IPS DF 6.9 (cell line): ENCODE measurements around the gene NPRL2.

Source experiments
- DNase-seq: peaks from one replicate; pipeline ENCODE4 v3.0.0-alpha.2; 2013; ENCODE audit warnings: low read depth, low spot score
- H3K27ac ChIP-seq: one replicate; pipeline ENCODE4 v1.5.1; 2013; ENCODE audit warnings: low read length, control low read depth
- H3K27me3 ChIP-seq: 2 replicates; pipeline ENCODE4 v1.6.1; 2013; ENCODE audit warnings: mild to moderate bottlenecking, low read length; ENCODE audit not compliant: control insufficient read depth, insufficient read depth
- H3K36me3 ChIP-seq: 2 replicates; pipeline ENCODE4 v1.6.1; 2013; ENCODE audit warnings: low read length; ENCODE audit not compliant: control insufficient read depth, insufficient read depth
- H3K4me1 ChIP-seq: 2 replicates; pipeline ENCODE4 v1.6.1; 2013; ENCODE audit warnings: low read length; ENCODE audit not compliant: control insufficient read depth, insufficient read depth
- H3K4me3 ChIP-seq: 2 replicates; pipeline ENCODE4 v1.5.1; 2013; ENCODE audit warnings: mild to moderate bottlenecking, low read length
- H3K9me3 ChIP-seq: 2 replicates; pipeline ENCODE4 v1.6.1; 2013; ENCODE audit warnings: low read length, inconsistent platforms; ENCODE audit not compliant: control insufficient read depth, insufficient read depth
- WGBS: extraction: QIAGEN DNeasy Blood & Tissue Kit; methylation state at CpG from one replicate; pipeline ENCODE4 v1.1.7; 2013; ENCODE audit warnings: mixed read lengths, missing lambda C conversion rate; ENCODE audit not compliant: insufficient read length, insufficient coverage; 5-methylcytosine and 5-hydroxymethylcytosine counted together

The NPRL2 gene

GRCh38 chr3:50327943-50328691 lies 22.5 kb downstream of the NPRL2 start, which contains the start of gene TUSC2:
TUSC2 (minus strand) TSS chr3:50328223; CDS start chr3:50328099, 124 bp downstream.
- no peak for DNase-seq
- H3K4me3 ChIP-seq, result peak within 1 kb of the TSS; percentile 84
- WGBS, result no CpG with 5 or more reads among the region's 55 CpGs
- peaks cover 3% of the 10 kb centered on the region; the same call in 1 of the 2 replicates for H3K4me1 ChIP-seq
- H3K27me3 ChIP-seq, result no peaks in the 10 kb centered on the region
- H3K36me3 ChIP-seq, result peaks cover 18% of the 10 kb centered on the region
- H3K9me3 ChIP-seq, result no peaks in the 10 kb centered on the region
- H3K27ac ChIP-seq, result no peak within 1 kb of the TSS

DNA sequence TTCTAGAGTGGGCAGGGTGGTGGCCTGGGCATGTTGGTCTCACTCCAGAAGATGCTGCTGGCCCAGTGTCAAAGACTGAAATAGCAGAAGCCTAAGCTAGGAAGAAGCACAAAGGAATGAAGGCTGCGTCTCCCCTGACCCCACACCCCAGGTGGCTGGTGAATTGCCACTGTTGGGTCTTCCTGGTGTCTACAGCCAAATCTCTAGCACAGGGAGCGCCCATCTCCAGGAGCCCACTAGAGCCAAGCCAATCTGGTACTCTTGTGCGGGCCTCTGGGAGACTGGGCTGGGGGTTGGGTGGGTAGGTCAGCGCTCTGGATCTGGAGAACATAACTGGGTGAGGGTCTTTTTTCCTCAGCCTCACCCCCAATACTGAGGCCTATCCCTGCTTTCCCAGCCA lies 23.4 kb downstream of the NPRL2 start:
- H3K4me3 ChIP-seq, result peak overlapping the region; percentile 84; the same call in 1 of the 2 replicates
- no peaks in the 10 kb centered on the region for H3K9me3 ChIP-seq
- H3K27ac ChIP-seq, result no peak overlapping the region
- no peak for DNase-seq
- peaks cover 3% of the 10 kb centered on the region; the same call in 1 of the 2 replicates for H3K4me1 ChIP-seq
- no peaks in the 10 kb centered on the region for H3K27me3 ChIP-seq
- H3K36me3 ChIP-seq, result peaks cover 18% of the 10 kb centered on the region
- no CpG with 5 or more reads among the region's 4 CpGs for WGBS

DNA sequence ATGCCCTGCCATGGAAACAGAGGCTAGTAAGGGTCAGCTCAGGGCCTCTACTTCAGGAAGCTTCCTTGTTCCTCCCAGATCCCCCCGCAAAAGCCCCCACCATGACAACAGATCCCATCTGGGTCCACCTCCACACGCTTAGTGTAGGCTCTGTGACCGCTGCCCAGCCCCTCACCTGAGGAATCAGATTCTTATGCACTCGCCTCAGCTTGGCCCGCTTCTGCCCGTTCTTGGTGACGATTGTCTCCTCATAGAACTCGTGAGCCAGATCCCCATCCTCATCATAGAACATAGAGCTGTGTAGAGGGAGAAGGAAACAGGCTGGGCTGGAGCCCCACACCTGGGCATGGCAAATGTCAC lies 24.4 kb downstream of the NPRL2 start:
- H3K9me3 ChIP-seq, result no peaks in the 10 kb centered on the region
- WGBS, result no CpG with 5 or more reads among the region's 8 CpGs
- H3K36me3 ChIP-seq, result peaks cover 13% of the 10 kb centered on the region
- no peak overlapping the region for H3K27ac ChIP-seq
- peaks cover 3% of the 10 kb centered on the region; the same call in 1 of the 2 replicates for H3K4me1 ChIP-seq
- DNase-seq, result no peak
- no peak overlapping the region for H3K4me3 ChIP-seq
- H3K27me3 ChIP-seq, result no peaks in the 10 kb centered on the region

DNA sequence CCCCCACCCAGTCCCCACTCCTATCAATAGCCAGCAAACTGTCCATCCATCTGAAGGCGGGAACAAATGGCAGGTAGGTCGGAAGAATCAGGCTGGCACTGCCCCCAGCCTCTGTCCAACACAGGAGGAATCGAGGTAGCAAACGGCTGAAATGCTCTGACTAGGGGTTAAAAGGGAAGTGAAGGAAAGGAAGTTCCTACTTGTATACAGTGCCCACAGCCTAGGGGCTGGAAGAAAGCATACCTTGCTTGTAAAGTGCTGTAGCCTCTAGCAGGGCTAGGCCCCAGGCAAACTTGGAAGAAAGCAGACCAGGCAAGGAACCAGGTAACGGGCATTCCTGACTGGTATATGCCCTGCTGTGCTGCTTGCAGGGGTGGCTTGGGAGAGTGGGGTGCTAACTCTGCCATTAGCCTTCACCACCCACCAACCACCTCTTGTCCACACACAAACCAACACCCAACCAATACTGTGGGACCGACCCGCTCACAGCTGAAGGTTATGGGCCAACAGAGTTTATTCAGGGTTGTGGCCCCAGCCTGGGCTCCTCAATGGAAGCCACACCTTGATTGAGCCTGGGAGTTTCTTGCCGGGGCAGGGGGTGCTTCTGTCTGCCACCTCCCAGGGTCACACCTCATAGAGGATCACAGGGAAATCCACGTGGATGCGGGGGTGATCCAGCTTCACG lies 24.9 kb downstream of the NPRL2 start:
- no peaks in the 10 kb centered on the region for H3K9me3 ChIP-seq
- WGBS, result no CpG with 5 or more reads among the region's 11 CpGs

DNA sequence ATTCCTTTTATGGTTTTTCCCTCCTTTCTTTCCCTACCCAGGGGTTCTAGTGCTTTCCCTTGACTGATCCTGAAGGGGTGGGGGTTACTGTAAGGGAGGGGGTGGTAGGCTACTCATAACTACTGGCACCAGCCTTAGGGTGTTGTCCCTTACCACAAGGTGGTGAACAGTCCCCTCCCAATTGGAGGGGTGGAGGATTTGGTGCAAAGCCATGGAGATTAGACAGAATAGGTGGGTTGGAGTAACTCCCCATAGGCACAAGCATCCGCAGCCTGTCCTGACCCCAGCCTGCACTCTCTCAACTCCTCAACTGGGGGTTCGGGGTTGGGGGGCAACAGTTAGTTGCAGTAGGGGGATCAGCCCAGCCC lies 25.5 kb downstream of the NPRL2 start:
- H3K27me3 ChIP-seq, result no peaks in the 10 kb centered on the region
- no peak overlapping the region for H3K27ac ChIP-seq
- H3K4me3 ChIP-seq, result no peak overlapping the region
- H3K9me3 ChIP-seq, result no peaks in the 10 kb centered on the region
- peaks cover 5% of the 10 kb centered on the region for H3K4me1 ChIP-seq
- no peak for DNase-seq
- no CpG with 5 or more reads among the region's 2 CpGs for WGBS
- peaks cover 7% of the 10 kb centered on the region; the same call in 1 of the 2 replicates for H3K36me3 ChIP-seq

More for the DNA sequence above, 24.9 kb downstream of the NPRL2 start:
- DNase-seq, result no peak
- Histone ChIP-seq H3K4me1 (peaks cover 3% of the 10 kb centered on the region; the same call in 1 of the 2 replicates), H3K27me3 (no peaks in the 10 kb centered on the region), H3K27ac (no peak overlapping the region), H3K36me3 (peaks cover 11% of the 10 kb centered on the region), H3K4me3 (no peak overlapping the region)

DNA sequence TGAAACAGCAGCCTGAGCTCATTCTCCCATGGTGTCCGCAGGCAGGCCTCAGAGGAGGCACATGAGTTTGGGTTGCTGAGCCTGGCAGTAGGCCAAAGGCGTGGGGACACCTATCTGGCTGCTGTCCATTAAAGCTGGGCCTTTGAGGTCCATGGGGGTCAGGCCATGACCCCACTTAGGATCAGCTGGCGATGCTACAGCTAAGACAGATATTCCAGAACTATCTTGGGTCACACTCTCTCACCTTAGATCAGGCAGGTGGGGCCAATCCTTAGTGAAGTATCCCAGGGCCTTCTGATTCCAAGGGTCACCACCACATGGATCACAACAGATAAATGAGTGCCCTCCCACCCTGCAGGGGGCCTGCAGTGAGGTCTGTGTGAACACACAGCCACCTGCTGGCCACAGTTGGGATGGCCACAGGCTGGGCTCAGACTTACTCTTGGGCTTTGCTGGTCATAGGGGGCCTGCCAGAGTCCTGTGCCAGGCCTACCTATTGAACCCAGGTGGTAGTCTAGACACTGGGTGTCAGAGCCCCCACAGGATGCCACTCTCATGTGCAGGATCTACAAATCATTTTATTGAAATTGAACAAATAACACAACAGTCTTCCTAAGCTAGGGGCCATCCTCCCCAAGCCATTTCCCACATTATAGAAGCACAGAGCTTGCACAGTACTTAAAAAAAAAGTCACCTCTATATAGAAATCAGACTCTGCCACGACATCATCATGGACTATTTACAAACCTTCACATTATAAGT lies 26.0 kb downstream of the NPRL2 start:
- peaks cover 4% of the 10 kb centered on the region for H3K36me3 ChIP-seq
- WGBS, result no CpG with 5 or more reads among the region's 4 CpGs
- H3K27me3 ChIP-seq, result no peaks in the 10 kb centered on the region
- H3K27ac ChIP-seq, result no peak overlapping the region
- no peak overlapping the region for H3K4me3 ChIP-seq
- DNase-seq, result no peak
- no peaks in the 10 kb centered on the region for H3K9me3 ChIP-seq
- peaks cover 8% of the 10 kb centered on the region for H3K4me1 ChIP-seq

GRCh38 chr3:50323614-50324199 lies 26.9 kb downstream of the NPRL2 start:
- Histone ChIP-seq H3K4me1 (peaks cover 8% of the 10 kb centered on the region), H3K4me3 (no peak overlapping the region), H3K27me3 (no peaks in the 10 kb centered on the region), H3K36me3 (peaks cover 12% of the 10 kb centered on the region), H3K27ac (no peak overlapping the region), H3K9me3 (no peaks in the 10 kb centered on the region)
- no peak for DNase-seq
- no CpG with 5 or more reads among the region's 5 CpGs for WGBS

- DNase-seq, result no peak
- no CpG with 5 or more reads among the region's 4 CpGs for WGBS
- Histone ChIP-seq H3K4me1 (peaks cover 8% of the 10 kb centered on the region), H3K36me3 (peaks cover 18% of the 10 kb centered on the region), H3K27ac (no peak overlapping the region), H3K27me3 (no peaks in the 10 kb centered on the region), H3K4me3 (no peak overlapping the region), H3K9me3 (no peaks in the 10 kb centered on the region)
Measured at GRCh38 chr3:50323092-50323600, 27.4 kb downstream of the NPRL2 start.

- no peak for DNase-seq
- H3K9me3 ChIP-seq, result no peaks in the 10 kb centered on the region
- WGBS, result no CpG with 5 or more reads among the region's 31 CpGs
- no peak within 1 kb of the TSS for H3K27ac ChIP-seq
- peak within 1 kb of the TSS; percentile 85 for H3K4me3 ChIP-seq
- peaks cover 8% of the 10 kb centered on the region for H3K4me1 ChIP-seq
- peaks cover 20% of the 10 kb centered on the region for H3K36me3 ChIP-seq
- H3K27me3 ChIP-seq, result no peaks in the 10 kb centered on the region
Measured at GRCh38 chr3:50322386-50323091, 28.0 kb downstream of the NPRL2 start, which contains the start of gene HYAL2. HYAL2 (minus strand) TSS chr3:50322745; CDS start chr3:50320489, 2,256 bp downstream.
